ENCODE measurements around the gene KRT7.

GRCh38 chr12:52221070-52221781 lies 11.8 kb upstream of the KRT7 start:
- TF ChIP-seq CTCF (IDR thresholded peaks at IDR 0.05; ENCODE audit: low read length) (no peak), EZH2 (IDR thresholded peaks at IDR 0.05; ENCODE audit: borderline replicate concordance, low read length) (no peak)

All from OCI-LY1 (cell line).